ENCODE data around the gene LRRC8A. TPM values are rescaled to one million over a fixed set of nuclear protein-coding genes. Genes with fewer than 3 reads are reported as not detected.

The LRRC8A gene
- total and polyA plus RNA-seq, 2 of the 13 experiments (the other 11 are each of a cell fraction or from before 2014, with no cell fraction given): 16.1 to 40.6 TPM

DNA sequence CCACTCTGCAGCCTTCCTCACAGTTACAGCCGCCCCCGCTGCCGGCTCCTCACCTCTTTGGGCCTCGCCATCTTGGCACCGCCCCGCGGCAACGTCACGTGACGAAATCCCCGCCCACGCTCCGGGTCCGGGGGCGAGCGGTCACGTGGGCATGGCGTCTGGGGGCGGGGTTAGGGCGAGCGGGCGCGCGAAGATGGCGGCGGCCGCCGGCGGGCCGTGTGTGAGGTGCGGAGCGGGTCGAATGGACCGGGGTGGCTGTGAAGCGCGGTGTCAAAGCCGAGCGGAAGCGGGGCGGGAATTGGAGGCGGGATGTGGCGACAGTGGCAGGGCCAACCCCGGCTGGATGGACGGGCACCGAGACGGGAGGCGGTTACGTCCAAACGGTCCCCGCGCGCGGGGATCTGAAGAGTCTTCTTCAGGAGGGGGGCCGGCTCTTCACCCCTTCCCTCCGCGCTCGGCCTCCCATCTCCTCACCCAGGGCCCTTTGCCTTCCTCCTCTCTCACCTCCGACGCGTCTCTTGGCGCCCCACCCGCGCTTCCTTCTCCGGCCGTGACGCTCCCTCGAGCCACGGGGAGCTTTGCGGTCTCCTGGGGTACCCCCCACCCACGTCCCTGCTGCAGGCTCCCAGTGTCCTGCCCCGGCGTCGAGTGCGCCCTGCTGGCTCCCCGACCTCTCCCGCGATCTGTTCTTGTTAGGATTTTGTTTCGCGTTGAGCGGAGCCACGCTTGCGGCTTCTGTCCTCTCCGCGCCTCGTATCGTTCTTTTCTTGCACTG lies 65.8 kb downstream of the LRRC8A start, which contains the start of the genes DOLK and NUP188 (continued):
- TF ChIP-seq ZNF318 (CRISPR knock-in tag; IDR thresholded peaks at IDR 0.05): peak; percentile 14; the same call in 1 of the 2 replicates
- no peak for TF ChIP-seq ZBTB20 (CRISPR knock-in tag; IDR thresholded peaks at IDR 0.05; ENCODE audit: borderline replicate concordance, low read depth)
- TF ChIP-seq FOXJ3 (CRISPR knock-in tag; IDR thresholded peaks at IDR 0.05; ENCODE audit: borderline replicate concordance): no peak
- no peak for TF ChIP-seq MATR3 (CRISPR knock-in tag; IDR thresholded peaks at IDR 0.05)
- TF ChIP-seq NFIC (IDR thresholded peaks at IDR 0.05; ENCODE audit: low read length): no peak
- peak; percentile 93 for TF ChIP-seq TFE3 (CRISPR knock-in tag; IDR thresholded peaks at IDR 0.05)
- no peak for TF ChIP-seq ZNF326 (CRISPR knock-in tag; IDR thresholded peaks at IDR 0.05; ENCODE audit: borderline replicate concordance)
- TF ChIP-seq ZHX2 (IDR thresholded peaks at IDR 0.05; ENCODE audit: low read depth): peak; percentile 75
- TF ChIP-seq ZHX2 (CRISPR knock-in tag; IDR thresholded peaks at IDR 0.05; ENCODE audit: borderline replicate concordance): 0 out of 2 replicates have a peak, but pooled peaks have one; percentile 26
- peak; percentile 83 for TF ChIP-seq DMAP1 (CRISPR knock-in tag; IDR thresholded peaks at IDR 0.05)
- no peak for TF ChIP-seq SETDB1 (CRISPR knock-in tag; IDR thresholded peaks at IDR 0.05; ENCODE audit: borderline replicate concordance)
- TF ChIP-seq SCMH1 (CRISPR knock-in tag; IDR thresholded peaks at IDR 0.05; ENCODE audit: borderline replicate concordance): no peak
